Esophagus muscularis mucosa (tissue), 4 donors: ENCODE data around the gene SH2D1B. TPM values are rescaled to one million over a fixed set of nuclear protein-coding genes. Genes with fewer than 3 reads are reported as not detected.

Experiments used
- DNase-seq: peaks from one replicate; pipeline ENCODE4 v3.0.0-alpha.2; 2017; ENCODE audit errors: extremely low spot score
- H3K27ac ChIP-seq, 4 donors: fragments of 200-600 bp; sonication (generic); replicated peaks in 1 of 4; 1 replicate in 3 of 4; 2 replicates in 1 of 4; pipeline ENCODE4 v1.5.1; 2016 to 2019; ENCODE audit warnings: mild to moderate bottlenecking in 1 of 4
- H3K27me3 ChIP-seq, 4 donors: fragments of 200-600 bp; sonication (generic); one replicate each; pipeline versions ENCODE4 v1.5.1 to v1.6.0; 2016 to 2019
- H3K36me3 ChIP-seq, 4 donors: fragments of 200-600 bp; sonication (generic); one replicate each; pipeline ENCODE4 v1.5.1; 2016 to 2019
- H3K4me1 ChIP-seq, 4 donors: fragments of 200-600 bp; sonication (generic); one replicate each; pipeline ENCODE4 v1.5.1; 2016 to 2019
- H3K4me3 ChIP-seq, 4 donors: fragments of 200-600 bp; sonication (generic); 1 replicate in 2 of 4; 2 replicates in 2 of 4; pipeline ENCODE4 v1.5.1; 2016 to 2019; ENCODE audit warnings: mild to moderate bottlenecking in 4 of 4, moderate library complexity in 1 of 4
- H3K9me3 ChIP-seq, 4 donors: fragments of 200-600 bp; sonication (generic); 1 replicate in 3 of 4; 2 replicates in 1 of 4; pipeline ENCODE4 v1.5.1; 2016 to 2019
- EP300 ChIP-seq: sonication (generic); formaldehyde crosslinking; IDR thresholded peaks from one replicate; pipeline ENCODE4 v1.6.1; 2017; ENCODE audit warnings: antibody characterized with exemption
- POLR2A ChIP-seq: fragments of 450-650 bp; IDR thresholded peaks from one replicate; pipeline ENCODE4 v1.6.1; 2017; ENCODE audit warnings: antibody characterized with exemption, moderate library complexity, mild to moderate bottlenecking, low read depth
- POLR2AphosphoS5 ChIP-seq, 2 donors: sonication (generic); formaldehyde crosslinking; IDR thresholded peaks; one replicate each; pipeline ENCODE4 v1.6.1; 2017; ENCODE audit warnings: antibody characterized with exemption in 2 of 2
- WGBS: methylation state at CpG from one replicate; pipeline ENCODE4 v1.1.5; 2018; 5-methylcytosine and 5-hydroxymethylcytosine counted together
- intact Hi-C: fragments of 100-400 bp; cut with DNase I; formaldehyde crosslinking; loops from one replicate; pipeline ENCODE4 v1.15.1; 2023
- total RNA-seq, 4 donors: library from RNA; depleted of rRNA; stranded (reverse); fragments of >200 nt; gene quantifications; one replicate each; pipeline versions ENCODE4 v1.1.0 to v1.2.1, GENCODE V29; 2016
- TF ChIP-seq, protein P1 (sequence below), 3 experiments: fragments of 200-600 bp in 2 of 3; fragments of 450-650 bp in 1 of 3; sonication (generic) in 2 of 3; IDR thresholded peaks; one replicate each; pipeline ENCODE4 v1.5.1; 2017 to 2019; ENCODE audit warnings: antibody characterized with exemption in 3 of 3, mild to moderate bottlenecking in 2 of 3, moderate library complexity in 1 of 3

The SH2D1B gene
- total RNA-seq, 4 donors from 2014 or later, result 1.2 TPM; not detected in 3

- DNase-seq, result no peak
- TF ChIP-seq, protein P1, sequence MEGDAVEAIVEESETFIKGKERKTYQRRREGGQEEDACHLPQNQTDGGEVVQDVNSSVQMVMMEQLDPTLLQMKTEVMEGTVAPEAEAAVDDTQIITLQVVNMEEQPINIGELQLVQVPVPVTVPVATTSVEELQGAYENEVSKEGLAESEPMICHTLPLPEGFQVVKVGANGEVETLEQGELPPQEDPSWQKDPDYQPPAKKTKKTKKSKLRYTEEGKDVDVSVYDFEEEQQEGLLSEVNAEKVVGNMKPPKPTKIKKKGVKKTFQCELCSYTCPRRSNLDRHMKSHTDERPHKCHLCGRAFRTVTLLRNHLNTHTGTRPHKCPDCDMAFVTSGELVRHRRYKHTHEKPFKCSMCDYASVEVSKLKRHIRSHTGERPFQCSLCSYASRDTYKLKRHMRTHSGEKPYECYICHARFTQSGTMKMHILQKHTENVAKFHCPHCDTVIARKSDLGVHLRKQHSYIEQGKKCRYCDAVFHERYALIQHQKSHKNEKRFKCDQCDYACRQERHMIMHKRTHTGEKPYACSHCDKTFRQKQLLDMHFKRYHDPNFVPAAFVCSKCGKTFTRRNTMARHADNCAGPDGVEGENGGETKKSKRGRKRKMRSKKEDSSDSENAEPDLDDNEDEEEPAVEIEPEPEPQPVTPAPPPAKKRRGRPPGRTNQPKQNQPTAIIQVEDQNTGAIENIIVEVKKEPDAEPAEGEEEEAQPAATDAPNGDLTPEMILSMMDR (IDR thresholded peaks at IDR 0.05), result no peak
- intact Hi-C loops, result no loop called here
- H3K27ac ChIP-seq, result no peak overlapping the region
- H3K4me1 ChIP-seq, result no peaks in the 10 kb centered on the region
- peaks cover 0 to 8% (median 4%) of the 10 kb centered on the region in 4 donors for H3K36me3 ChIP-seq
- no peaks in the 10 kb centered on the region for H3K9me3 ChIP-seq
- no peaks in the 10 kb centered on the region for H3K27me3 ChIP-seq
- no peak overlapping the region for H3K4me3 ChIP-seq
- 93% methylated on average over 5 of the region's 5 CpGs for WGBS
Observed at GRCh38 chr1:162361349-162361748, 50.6 kb downstream of the SH2D1B start.

DNA sequence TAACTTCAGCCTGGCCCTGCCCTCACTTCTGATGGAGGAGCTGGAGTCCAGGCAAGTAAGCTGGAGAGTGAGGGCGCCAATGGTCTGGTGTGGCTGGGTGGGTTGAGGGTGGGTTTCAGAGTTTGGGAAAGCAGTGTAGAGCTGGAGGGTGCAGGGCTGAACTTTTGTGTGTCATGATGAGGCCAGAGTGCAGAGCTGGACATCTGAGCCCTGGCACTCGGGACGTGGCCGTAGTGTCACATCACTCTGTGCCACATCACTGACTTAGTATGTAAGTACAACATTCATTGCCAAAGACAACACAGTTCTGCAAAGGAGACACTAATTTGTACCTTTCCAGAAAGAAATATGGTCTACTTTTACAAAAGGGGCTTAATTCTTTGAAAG is 51.1 kb downstream of the SH2D1B start:
- no peaks in the 10 kb centered on the region for H3K4me1 ChIP-seq
- no peak overlapping the region for H3K27ac ChIP-seq
- no peaks in the 10 kb centered on the region for H3K27me3 ChIP-seq
- no peak for DNase-seq
- intact Hi-C loops, result no loop called here
- H3K9me3 ChIP-seq, result no peaks in the 10 kb centered on the region
- TF ChIP-seq, protein P1 (IDR thresholded peaks at IDR 0.05), result no peak
- TF ChIP-seq EP300, result no peak
- no peak for TF ChIP-seq POLR2AphosphoS5 (IDR thresholded peaks at IDR 0.05)
- no peak for TF ChIP-seq POLR2A
- peaks cover 0 to 8% (median 3%) of the 10 kb centered on the region in 4 donors for H3K36me3 ChIP-seq
- WGBS, result 100% methylated on average over 4 of the region's 4 CpGs
- H3K4me3 ChIP-seq, result no peak overlapping the region

DNA sequence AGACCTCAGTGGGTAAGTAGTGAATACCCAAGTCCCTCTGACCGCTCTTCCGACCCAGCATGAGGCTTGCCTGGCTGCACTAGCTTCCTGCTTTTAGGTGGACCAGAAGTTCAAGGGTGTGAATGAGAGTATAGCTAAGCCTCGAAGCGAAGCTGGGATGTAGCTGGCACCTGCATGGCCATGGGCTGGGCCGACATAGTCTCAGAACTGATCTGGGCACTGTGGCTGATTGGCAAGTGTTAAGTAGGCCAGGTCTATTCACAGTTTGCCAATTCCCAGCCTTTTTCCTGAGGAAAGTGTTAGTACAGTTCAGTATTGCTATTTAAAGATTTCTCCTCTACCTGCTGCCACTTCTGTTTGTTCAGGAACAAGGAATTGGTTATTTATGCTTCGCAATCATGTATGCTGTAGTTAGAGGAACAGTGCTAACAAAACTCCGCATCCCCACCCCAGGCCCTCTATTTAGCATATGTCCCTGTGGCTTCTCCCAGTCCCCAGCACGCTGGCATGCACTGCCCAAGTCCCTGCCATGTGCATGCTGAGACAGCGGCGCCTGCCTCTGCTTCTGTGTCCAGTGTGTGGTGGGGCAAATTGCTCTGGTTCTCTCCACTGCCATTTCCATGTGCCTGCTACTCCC is 51.6 kb downstream of the SH2D1B start:
- WGBS, result 96% methylated on average over 10 of the region's 10 CpGs
- TF ChIP-seq EP300 (no peak), POLR2A (no peak), POLR2AphosphoS5 (IDR thresholded peaks at IDR 0.05) (no peak)
- TF ChIP-seq, protein P1 (IDR thresholded peaks at IDR 0.05), result no peak
- H3K9me3 ChIP-seq, result no peaks in the 10 kb centered on the region

DNA sequence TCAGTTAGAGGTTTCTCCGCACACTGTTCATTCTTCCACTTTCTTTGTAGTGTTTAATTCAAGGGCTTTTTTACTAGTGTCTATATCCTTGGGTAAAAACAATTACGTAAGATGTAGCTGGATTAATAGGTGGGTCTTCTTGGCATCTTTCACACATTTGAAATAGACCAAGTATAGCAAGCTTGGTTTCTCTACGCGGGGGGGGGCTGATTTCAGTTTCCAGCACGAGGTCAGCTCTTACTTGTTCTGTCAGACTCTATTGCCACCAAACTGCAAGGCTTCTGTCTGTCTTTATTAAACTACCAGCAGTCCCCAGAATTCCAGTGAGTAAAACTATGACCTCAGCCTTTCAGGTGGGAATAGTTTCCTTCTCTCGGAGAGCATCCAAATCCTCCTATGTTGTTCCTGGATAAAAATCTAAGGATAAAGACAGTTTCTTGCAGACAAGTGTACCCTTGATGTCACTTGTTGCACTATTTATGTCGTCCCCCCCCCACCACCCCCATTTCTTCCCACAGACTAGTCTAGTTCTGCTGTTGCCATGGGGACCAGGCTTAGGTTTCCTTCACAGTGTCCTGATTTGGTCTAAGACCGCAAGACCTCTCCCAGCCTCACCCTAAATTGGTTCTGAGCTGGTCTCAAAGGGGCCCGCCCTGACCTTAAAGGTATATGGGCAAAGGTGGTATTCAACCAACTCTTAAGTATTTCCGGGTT is 52.3 kb downstream of the SH2D1B start:
- TF ChIP-seq, protein P1 (IDR thresholded peaks at IDR 0.05), result no peak
- TF ChIP-seq EP300 (no peak), POLR2AphosphoS5 (IDR thresholded peaks at IDR 0.05) (no peak), POLR2A (no peak)
- intact Hi-C loops, result no loop called here
- no peaks in the 10 kb centered on the region for H3K9me3 ChIP-seq
- H3K4me3 ChIP-seq, result no peak overlapping the region
- H3K36me3 ChIP-seq, result peaks cover 0 to 13% (median 6%) of the 10 kb centered on the region in 4 donors
- DNase-seq, result no peak
- no peaks in the 10 kb centered on the region for H3K4me1 ChIP-seq
- 94% methylated on average over 10 of the region's 10 CpGs for WGBS
- H3K27ac ChIP-seq, result no peak overlapping the region
- no peaks in the 10 kb centered on the region for H3K27me3 ChIP-seq

More for the DNA sequence above, 51.6 kb downstream of the SH2D1B start:
- intact Hi-C loops, result no loop called here
- Histone ChIP-seq H3K4me1 (no peaks in the 10 kb centered on the region), H3K4me3 (no peak overlapping the region), H3K27me3 (no peaks in the 10 kb centered on the region), H3K27ac (no peak overlapping the region), H3K36me3 (peaks cover 0 to 8% (median 4%) of the 10 kb centered on the region in 4 donors)
- no peak for DNase-seq
